ENCODE results near the gene ZFAND3.

- no peak for TF ChIP-seq POLR2AphosphoS5 (IDR thresholded peaks at IDR 0.05; ENCODE audit: low read depth, low read length)
- no peak for TF ChIP-seq TAF1 (IDR thresholded peaks at IDR 0.05; ENCODE audit: borderline replicate concordance, low read depth, low read length)
- no peak for TF ChIP-seq POLR2A (IDR thresholded peaks at IDR 0.05; ENCODE audit: low read depth, low read length)
Measured at GRCh38 chr6:37878150-37878710, 58.7 kb downstream of the ZFAND3 start.
